Peyer's patch (tissue), 4 donors: ENCODE results near the gene VSTM2L.

Source experiments
- CTCF ChIP-seq, 6 experiments: fragments of 450-650 bp in 4 of 6; fragments of 200-600 bp in 2 of 6; sonication (generic) in 1 of 6; IDR thresholded peaks; one replicate each; pipeline ENCODE4 v1.5.1; 2017 to 2019; ENCODE audit warnings: antibody characterized with exemption in 6 of 6, mild to moderate bottlenecking in 3 of 6, moderate library complexity in 1 of 6
- POLR2A ChIP-seq, 2 donors: fragments of 450-650 bp; IDR thresholded peaks; one replicate each; pipeline ENCODE4 v1.5.1; 2017; ENCODE audit warnings: antibody characterized with exemption in 2 of 2, mild to moderate bottlenecking in 2 of 2, moderate library complexity in 2 of 2

GRCh38 chr20:37917461-37917860 lies 14.5 kb downstream of the VSTM2L start:
- TF ChIP-seq CTCF (IDR thresholded peaks at IDR 0.05) (no peak), POLR2A (IDR thresholded peaks at IDR 0.05) (no peak)
